Suppressor macrophage treated with lipopolysaccharide for 1 hour (primary cell): ENCODE measurements around the gene KPNA1.
A peak's percentile ranks its signal among the peaks of the same experiment; 100 is the strongest.

ENCODE experiments used
- DNase-seq, 3 donors: peaks; one replicate each; pipeline ENCODE4 v3.0.0-alpha.2; 2020 to 2022

The KPNA1 gene

DNA sequence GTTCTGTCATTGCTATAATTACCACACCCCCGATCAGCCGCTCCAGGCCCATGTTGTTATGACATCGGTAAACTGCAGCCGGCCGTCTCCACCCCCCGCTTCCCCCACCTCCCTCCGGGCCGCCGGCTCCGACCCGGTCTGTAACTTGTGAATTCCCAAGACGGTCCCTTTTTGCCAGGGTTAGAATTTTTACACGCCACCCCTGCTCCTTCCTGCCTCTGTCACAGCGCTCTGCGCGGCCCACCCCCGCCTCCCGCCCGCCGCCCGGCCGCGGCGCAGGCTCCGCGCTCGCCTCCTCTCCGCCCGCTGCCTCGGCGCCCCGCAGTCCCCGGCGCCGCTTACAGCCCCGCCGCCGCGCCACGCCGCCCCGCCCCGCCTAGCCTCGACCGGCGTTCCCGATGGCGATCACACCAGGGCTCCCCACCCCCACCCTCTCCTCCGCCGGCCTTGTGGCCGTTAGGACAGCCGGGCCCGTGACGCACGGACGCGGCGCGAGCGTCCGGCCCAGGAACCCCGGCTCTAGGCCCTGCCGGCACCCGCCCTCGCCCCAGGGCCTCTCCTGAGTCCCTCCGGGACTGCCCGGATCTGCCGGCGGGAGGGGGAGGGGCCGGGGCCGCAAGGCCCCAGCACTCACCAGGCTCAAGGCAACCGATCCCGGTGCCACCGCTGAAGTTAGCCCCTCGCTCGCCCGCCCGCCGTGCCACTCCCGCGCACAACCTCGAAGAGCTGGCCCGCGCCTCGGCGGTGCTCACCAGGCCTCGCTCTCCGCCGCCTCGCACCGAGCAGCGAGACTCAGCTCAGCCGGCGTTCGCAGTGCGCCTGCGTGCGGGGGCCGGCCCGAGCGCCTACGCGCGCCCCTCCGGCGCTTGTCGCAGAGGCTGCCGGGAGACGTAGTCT, at the start of gene KPNA1:
Gene KPNA1, minus strand, starts transcription at position 817 of the 897 bp plus-strand sequence. CDS start 18,374 bp downstream, outside the sequence.
- peak; percentile 93 to 97 (median 97) for DNase-seq

DNA sequence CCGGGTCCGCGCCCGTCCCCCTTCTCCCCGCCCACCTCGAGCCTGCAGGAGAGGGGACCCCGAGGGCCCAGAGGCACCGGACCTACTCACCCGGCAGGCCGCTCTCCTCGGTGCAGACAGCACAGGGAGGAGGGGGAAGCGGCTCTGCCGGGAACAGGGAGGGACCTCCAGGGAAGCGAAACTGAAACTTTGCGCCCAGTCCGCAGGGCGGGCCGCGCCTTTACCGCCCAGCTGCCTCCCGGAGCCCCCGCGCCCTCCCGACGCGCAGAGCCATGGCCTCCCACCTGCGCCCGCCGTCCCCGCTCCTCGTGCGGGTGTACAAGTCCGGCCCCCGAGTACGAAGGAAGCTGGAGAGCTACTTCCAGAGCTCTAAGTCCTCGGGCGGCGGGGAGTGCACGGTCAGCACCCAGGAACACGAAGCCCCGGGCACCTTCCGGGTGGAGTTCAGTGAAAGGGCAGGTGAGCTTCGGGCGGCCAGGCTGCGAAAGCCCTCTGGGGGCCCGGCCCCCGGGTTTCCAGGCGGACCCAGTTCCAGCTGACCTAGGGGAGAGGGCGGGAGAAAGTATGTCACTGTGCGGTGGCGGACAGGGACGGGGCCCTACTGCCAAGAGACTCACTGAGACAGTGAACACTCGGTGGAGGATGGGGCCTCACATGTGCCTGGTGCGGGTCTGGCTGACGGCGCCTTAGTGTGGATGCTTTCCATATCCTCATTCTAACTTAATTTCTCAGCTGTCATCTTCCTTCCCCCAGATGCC, 49.6 kb upstream of the KPNA1 start, which contains the start of the genes DTX3L and PARP9:
Gene DTX3L, plus strand, starts transcription at position 184 of the 758 bp plus-strand sequence. Its CDS starts 89 bp downstream, at position 273.
Gene PARP9, minus strand, starts transcription at position 146 of the 758 bp plus-strand sequence. CDS start 4,680 bp downstream, outside the sequence.
- peak; percentile 94 to 95 (median 95) for DNase-seq

DNA sequence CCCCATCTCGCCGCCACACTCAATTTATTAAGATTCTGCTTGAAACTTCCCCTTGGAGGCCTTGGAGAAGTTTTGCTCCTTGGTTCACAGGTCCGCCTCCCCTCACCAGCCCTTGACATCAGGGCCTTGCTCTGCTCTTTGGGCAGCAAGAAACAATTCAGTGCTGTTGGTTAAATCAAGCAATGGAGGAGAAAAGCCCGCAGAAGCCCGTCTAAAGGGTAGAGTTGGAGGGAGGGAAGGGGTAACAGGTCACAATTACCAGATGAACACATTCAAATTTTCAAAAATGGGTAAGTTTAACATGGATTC, 48.9 kb upstream of the KPNA1 start:
- peak; percentile 46 to 66 (median 62) for DNase-seq

DNA sequence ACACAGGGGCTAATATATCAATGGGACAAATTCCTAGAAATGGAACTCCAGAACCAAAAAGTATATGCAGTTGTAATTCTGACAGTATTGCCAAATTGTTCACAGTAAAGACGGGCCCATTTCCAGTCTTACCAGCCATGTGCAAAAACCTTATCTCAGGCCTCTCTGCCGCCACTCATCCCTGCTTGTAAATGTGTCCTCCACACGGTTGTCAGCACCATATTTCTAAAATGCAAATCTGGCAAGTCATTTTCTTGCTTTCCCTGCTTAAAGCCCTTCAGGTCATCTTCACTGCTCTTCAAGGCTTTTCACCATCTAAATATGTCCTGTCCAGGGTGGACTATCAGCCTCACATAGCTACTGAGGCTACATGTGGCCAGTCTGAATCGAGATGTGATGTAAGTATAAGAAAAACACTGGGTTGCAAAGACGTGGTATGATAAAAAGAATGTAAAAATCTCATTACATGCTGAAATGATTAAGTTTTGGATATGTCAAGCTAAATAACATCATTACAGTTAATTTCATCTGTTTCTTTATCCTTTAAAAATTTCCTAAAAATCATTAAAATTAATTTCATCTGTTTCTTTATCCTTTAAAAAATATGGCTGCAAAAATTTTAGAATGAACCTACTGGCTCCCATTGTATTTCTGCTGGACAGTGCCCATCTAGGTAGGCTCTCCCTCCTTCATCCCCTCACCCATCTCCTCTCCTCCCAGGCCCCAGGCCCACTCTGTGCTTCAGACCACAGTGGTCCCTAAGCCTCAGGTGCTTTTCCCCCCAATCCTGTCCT, 48.4 kb upstream of the KPNA1 start:
- DNase-seq, result no peak

DNA sequence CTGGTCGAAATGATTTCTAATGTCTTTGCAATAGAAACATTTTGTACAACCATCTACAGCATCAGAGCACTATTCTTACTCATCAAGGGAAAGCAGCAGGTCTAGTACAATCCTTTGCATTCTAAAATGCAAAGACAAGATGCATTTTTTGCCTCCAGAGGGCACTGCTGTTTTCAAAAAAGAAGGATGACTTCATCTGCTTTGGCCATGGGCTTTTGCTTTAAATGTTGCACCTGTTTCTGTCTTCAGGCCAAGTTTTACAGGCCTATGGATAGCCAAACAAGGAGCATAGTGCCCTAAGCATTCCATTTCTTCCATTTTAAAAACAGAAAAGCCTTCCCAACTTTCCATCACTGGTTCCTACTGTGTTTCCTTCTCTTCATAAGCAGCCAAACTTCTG, 45.9 kb upstream of the KPNA1 start:
- DNase-seq, result peak; percentile 75 to 86 (median 85)

DNA sequence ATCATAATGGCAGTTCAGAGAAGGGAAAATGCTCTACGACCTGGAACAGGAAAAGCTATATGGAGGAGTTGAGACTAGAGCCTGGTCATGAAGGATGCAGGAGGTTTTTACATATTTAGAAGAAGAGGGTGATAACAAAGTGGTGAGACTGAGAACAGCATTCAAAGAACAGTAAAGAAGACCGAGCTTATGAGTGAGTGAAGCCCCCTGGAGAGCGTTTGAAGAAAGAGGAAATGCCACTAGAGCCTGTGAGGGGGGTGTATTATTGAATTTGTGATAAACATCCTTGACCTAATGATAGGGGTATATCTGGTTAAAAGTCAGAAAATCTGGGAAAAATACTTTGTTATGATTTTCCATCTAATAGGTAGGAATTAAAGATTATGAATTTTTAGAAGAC, 45.2 kb upstream of the KPNA1 start:
- no peak for DNase-seq

DNA sequence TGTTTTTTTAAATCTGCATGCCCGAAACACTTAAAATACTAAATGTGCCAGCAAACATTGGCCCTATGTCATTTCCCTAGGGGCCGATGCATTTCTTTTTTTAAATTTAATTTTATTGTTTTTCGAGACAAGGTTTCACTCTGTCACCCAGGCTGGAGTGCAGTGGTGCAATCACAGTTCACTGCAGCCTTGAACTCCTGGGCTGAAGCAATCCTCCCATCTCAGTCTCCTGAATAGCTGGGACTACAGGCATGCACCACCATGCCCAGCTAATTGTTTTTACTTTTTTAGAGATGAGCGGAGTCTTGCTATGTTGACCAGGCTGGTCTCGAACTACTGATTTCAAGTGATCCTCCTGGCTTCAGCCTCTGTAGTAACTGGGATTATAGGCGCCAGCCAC, 43.9 kb upstream of the KPNA1 start:
- DNase-seq, result no peak

DNA sequence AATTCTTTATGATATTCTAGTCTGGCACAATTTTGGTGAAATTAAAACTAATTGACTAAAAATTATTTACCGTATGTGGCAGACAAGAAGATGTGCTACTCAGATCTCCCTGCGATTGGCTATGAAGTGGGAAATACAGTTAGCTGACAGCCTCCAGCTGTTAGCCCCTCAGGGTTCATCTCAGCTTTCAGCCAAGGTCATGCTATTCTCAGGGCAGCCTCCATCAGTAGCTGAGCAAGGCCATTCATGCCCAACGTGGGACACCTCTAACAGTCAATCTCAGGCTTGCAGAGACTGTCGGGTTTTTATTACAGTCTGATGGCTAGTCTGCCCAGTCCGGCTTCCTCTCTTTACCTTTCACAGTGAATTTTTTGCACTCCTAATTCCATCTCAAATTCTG, 42.6 kb upstream of the KPNA1 start:
- DNase-seq, result no peak

DNA sequence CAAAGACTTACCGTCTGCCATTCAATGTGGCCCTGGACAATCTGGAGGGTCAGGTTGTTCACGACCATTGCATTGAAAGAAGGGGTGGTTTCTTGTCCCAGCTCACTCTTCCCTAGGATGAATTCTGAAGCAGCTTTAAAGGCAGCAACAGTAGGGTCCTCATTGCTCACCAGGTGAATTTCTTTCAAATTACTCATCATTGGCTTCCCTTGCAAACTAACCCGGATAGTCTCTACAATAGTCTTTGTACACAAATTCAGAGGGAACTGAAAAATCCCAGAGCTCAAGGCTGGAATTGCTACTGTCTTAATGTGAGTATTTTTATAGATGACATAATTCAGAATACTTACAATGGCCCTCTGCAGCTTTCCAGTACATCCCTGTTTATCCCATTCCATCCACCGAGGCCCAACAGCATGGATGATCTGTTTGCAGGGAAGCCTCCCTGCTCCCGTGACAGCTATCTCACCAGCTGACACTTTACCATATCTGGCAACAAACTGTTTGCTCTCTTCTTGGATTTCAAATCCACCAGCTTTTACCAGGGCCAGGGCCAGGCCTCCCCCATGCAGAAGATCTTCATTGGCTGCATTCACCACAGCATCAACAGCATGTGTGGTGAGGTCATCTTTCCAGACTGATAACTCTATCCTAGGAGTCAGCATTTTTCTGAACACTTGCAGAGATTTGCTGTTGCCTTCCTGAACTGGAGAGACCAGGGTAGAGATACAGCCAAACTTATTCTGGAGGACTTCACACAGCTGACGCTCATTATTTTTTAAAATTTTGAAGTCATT, 40.7 kb upstream of the KPNA1 start:
- DNase-seq, result no peak

DNA sequence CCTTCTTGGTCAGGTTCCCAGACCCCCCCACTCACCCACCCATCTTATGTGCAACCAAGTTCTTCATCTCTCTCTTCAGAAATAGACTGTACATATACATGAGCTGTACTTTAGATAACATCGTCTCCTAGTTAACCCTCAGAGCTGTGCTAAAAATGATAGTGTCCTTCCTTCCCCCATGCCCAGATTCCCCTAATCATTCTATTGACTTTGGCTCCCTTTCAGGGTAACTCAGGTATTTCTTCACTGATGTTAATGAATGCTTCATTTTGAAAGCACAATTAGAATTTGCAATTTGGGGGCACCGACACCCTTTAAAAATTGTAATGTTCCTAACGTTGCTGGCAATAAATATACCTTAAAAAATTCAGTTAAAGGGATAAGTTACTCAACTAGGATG, 38.4 kb upstream of the KPNA1 start:
- no peak for DNase-seq

DNA sequence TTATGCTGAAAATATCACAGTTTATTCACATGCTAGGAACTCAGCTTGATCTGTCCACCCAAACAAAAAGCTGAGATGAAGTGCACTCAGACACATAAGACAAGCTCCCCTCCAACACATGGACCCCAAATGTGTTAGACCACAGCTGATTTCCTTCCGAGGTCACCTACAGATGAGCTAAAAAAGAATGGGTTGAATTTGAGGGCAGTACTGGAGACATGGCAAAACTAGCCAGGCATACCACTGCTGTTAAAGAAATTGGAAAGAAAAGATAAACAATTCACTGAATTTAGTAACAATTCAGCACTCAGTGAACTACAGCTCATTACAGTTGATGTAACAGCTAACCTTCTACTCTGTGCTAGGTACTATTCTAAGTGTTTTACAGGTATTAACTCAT, 33.9 kb upstream of the KPNA1 start:
- no peak for DNase-seq

DNA sequence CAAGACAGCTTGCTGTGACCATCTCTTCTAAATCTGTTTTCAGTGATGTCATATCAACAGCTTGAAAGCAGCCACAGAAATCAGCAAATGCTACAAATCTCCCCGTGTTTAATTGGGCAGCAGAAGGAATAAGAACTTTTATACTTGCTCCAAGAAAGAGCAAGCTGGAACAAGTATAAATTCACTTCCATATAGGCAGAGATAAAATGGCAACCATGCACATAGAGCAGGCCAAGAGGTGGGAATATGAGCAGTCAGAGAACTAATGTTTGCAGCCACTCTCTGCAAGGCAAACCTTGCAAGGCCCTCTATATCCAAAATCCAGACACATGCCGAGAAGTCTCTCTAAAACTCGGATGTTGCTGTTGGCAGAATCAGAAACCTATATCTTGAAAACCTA, 33.3 kb upstream of the KPNA1 start:
- no peak for DNase-seq

DNA sequence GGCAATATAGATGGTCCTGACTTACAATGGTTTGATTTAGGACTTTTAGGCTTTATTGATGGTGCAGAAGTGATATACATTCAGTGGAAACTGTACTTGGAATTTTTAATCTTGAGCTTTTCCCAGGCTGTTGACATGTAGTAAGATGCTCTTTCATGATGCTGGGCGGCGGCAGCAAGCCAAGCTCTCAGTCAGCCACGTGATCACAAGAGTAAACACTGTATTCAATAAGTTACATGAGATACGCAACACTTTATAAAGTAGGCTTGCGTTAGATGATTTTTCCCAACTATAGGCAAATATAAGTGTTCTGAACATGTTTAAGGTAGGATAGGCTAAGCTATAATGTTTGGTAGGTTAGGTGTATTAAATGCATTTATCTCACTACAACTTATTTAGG, 31.4 kb upstream of the KPNA1 start:
- no peak for DNase-seq

DNA sequence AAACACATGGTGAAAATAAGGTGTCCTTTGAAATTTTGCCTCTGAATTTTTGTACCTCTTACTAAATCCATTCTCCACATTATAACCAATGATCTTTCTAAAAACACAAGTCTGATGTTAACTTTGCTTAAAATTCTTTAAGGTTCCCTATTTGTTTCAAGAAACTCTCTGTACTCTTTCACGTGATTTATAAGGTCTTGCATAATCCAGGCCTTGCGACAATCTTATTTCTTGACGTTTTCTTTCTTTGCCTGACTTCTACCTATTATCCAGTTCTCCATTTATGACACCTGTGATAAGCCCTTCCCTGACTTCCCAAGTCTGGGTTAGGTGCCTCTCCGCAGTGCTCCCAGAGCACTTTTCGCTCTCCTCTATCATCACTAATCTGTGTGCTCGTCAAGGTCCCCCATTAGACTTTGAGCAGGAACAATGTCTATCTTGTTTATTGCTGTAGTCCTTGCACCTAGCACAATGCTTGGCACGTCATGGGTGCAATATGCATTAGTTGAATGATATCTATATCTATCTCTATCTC, 24.3 kb upstream of the KPNA1 start:
- DNase-seq, result peak; percentile 36 to 61 (median 48)

DNA sequence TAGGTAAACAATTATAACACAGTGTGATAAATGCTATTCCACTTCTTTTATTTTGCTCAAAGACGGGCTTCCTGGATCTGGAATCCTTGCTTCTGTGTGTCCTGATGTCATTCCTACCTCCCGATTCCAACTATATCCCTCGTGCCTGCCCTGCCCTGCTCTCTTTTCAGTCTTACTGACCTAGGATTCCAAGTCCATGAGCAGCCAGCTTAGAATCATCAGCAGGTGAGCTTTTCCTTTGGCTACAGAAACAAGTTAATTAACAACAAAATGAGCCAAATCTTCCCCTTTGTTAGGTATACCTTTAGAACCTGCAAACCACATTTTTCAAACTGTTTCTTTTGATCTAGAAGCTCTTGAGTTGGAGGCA, 21.9 kb upstream of the KPNA1 start:
- DNase-seq, result no peak

DNA sequence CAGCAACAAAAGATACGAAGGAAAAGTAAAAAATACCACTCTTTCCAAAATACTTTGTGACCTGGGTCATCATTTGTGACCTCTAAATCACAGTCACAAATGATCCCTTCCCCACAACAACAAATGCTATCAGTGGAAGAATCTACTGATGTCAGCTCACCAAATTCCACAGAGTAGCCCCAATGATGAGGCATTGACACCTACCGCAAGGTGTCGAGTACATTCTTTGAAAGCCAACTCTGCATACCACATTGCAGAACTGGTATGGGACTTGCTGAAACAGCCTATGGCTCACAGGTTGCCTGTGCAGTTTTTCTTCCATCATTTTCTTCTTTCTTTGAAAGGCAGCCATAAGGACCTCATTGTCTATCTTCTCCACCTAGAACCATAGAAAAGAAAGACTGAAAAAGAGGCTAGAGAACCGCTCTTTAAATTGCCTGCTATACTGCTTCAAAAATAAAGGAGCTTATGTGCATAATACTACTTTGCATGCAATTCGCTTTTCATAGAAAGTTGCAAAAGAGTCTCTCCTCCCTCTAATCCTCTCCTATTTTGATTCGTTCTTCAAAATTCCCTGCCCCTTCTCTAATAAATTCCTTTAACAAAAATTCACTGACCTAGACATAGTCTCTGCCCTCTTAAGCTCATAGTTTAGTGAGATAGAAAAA, 21.4 kb upstream of the KPNA1 start:
- DNase-seq, result no peak

DNA sequence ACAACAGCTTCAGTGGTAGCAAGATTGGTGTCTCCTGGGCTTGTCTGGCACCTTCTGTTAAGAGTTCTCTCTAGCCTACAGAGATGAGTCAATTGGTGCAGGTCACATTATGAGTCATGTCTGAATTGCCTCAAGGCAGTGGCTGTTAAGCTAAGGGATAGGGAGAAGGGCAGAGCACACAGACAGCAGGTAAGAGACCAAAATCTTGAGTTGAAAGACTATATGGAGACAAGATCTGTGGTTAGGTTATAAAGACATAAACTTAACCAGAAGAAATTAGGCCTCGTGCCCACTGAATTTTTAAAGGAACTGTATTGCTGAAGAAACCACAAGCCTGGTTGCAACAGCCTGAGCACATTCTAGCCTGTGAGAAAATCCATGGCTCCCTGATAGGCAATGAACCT, 19.2 kb upstream of the KPNA1 start:
- peak; percentile 53 to 67 (median 66) for DNase-seq

DNA sequence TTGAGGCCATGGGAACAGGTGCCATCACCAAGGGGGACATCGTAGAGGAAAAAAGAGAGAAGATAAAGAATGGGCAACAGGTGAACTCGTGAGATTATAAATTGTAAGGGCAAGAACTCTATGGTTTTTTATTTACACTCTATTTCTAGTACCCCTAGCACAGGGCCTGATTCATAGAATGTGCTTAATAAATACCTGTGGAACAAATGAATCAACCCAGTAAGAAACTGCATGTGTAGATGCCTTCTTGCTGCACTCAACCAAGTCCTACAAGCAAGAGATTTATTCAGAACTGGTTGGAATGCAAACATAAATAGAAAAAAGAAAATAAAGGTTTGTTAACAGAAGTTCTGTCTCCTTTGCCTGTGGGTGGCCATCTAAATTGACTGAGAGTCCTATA, 18.7 kb upstream of the KPNA1 start:
- DNase-seq, result no peak

DNA sequence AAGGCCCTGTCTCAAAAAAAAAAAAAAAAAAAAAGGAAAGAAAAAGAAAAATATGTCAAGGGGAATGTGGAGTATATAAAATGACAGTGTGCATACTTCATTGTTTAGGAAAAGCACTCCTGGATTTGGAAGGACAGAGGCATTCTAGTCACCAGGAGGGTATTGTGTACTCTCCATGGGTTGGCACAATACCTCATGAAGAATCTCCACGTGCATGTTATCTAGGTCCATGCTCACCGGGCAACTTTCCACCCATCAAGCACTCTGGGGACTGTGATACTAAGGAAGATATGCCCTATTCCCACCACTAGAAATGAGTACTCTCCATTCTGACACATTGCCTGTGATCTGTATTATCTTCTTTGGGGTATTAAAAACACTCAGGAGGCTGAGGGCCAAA, 15.4 kb upstream of the KPNA1 start:
- no peak for DNase-seq

DNA sequence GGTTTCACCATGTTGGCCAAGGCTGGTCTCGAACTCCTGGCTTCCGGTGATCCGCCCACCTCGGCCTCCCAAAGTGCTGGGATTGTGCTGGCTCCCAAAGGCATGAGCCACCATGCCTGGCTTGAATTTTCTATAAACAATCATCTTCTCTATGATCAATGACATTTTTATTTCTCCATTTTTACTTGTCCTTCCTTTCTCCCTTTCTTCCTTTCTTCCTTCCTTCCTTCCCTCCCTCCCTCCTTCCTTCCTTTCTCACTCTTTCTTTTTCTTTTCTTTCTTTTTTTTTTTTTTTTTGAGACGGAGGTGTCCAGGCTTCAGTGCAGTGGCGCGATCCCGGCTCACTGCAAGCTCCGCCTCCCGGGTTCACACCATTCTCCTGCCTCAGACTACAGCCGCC, 8.6 kb upstream of the KPNA1 start:
- no peak for DNase-seq

DNA sequence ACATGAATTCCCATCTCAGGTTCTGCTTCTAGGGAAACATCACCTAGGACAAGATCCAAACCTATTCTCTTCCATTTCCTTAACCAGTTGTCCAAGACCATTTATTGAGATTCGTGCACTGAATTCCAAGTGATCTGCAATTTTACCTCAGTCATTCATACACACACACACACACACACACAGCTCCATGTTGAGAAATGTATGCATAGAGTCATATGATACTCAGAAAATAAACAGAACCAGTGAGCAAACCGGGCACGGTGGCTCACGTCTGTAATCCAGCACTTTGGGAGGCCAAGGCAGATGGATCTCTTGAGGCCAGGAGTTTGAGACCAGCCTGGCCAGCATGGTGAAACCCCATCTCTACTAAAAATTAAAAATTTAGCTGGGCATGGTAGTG, 6.1 kb upstream of the KPNA1 start:
- no peak for DNase-seq
